ENCODE data around the gene CACNA1D. TPM values are rescaled to one million over a fixed set of nuclear protein-coding genes. Genes with fewer than 3 reads are reported as not detected.

The CACNA1D gene
- total RNA-seq, 1 donor from 2014 or later: 47.2 TPM

- H3K27me3 ChIP-seq: no peaks in the 10 kb centered on the region
- H3K4me3 ChIP-seq: no peak overlapping the region
- H3K4me1 ChIP-seq: no peaks in the 10 kb centered on the region
- no peaks in the 10 kb centered on the region for H3K9me3 ChIP-seq
- DNase-seq (peak; percentile 49), ATAC-seq (no peak)
- intact Hi-C loops (cut with DNase I): no loop called here
- H3K36me3 ChIP-seq: peaks cover 4% of the 10 kb centered on the region
- TF ChIP-seq CTCF (IDR thresholded peaks at IDR 0.05): no peak
- H3K27ac ChIP-seq: no peak overlapping the region
These were observed 316.9 kb downstream of the CACNA1D start for GRCh38 chr3:53811143-53811927.

- no peaks in the 10 kb centered on the region for H3K27me3 ChIP-seq
- ATAC-seq (no peak), DNase-seq (no peak)
- no peaks in the 10 kb centered on the region for H3K4me1 ChIP-seq
- H3K36me3 ChIP-seq: peaks cover 8% of the 10 kb centered on the region
- no peak overlapping the region for H3K4me3 ChIP-seq
- TF ChIP-seq CTCF (IDR thresholded peaks at IDR 0.05): no peak
- H3K9me3 ChIP-seq: no peaks in the 10 kb centered on the region
- no peak overlapping the region for H3K27ac ChIP-seq
- intact Hi-C loops (cut with DNase I): no loop called here
These were observed 318.0 kb downstream of the CACNA1D start for GRCh38 chr3:53812434-53812833.

GRCh38 chr3:53813229-53813628 is 318.8 kb downstream of the CACNA1D start:
- H3K4me1 ChIP-seq: no peaks in the 10 kb centered on the region
- DNase-seq (no peak), ATAC-seq (no peak)
- H3K27ac ChIP-seq: no peak overlapping the region
- intact Hi-C loops (cut with DNase I): no loop called here
- H3K9me3 ChIP-seq: no peaks in the 10 kb centered on the region
- H3K4me3 ChIP-seq: no peak overlapping the region
- H3K27me3 ChIP-seq: no peaks in the 10 kb centered on the region
- no peak for TF ChIP-seq CTCF (IDR thresholded peaks at IDR 0.05)
- peaks cover 13% of the 10 kb centered on the region for H3K36me3 ChIP-seq

- Histone ChIP-seq H3K4me1 (no peaks in the 10 kb centered on the region), H3K4me3 (no peak overlapping the region), H3K27me3 (no peaks in the 10 kb centered on the region), H3K36me3 (peaks cover 19% of the 10 kb centered on the region), H3K9me3 (no peaks in the 10 kb centered on the region), H3K27ac (no peak overlapping the region)
- no peak for TF ChIP-seq CTCF (IDR thresholded peaks at IDR 0.05)
- DNase-seq (peak; percentile 45), ATAC-seq (no peak)
- intact Hi-C loops (cut with DNase I): no loop called here
These were observed 319.5 kb downstream of the CACNA1D start for GRCh38 chr3:53813876-53814275.

- intact Hi-C loops (cut with DNase I): no loop called here
- no peak for TF ChIP-seq CTCF (IDR thresholded peaks at IDR 0.05)
- DNase-seq: no peak
- no peaks in the 10 kb centered on the region for H3K9me3 ChIP-seq
- no peak overlapping the region for H3K27ac ChIP-seq
- no peak overlapping the region for H3K4me3 ChIP-seq
- H3K27me3 ChIP-seq: no peaks in the 10 kb centered on the region
- no peak for ATAC-seq
- H3K36me3 ChIP-seq: peaks cover 21% of the 10 kb centered on the region
- no peaks in the 10 kb centered on the region for H3K4me1 ChIP-seq
These were observed 320.7 kb downstream of the CACNA1D start for GRCh38 chr3:53815067-53815466.

Measured in upper lobe of right lung (tissue), 1 donor.